Mucosa of descending colon (tissue), 3 donors: ENCODE measurements around the gene ADIPOQ. TPM values are rescaled to one million over a fixed set of nuclear protein-coding genes. Genes with fewer than 3 reads are reported as not detected.
"Not testable (repeated sequence)": the region's sequence is repeated elsewhere in the genome, so short reads cannot be mapped to it uniquely, and the experiment has no call there.

Experiments used
- ATAC-seq: fragments of 200-7000 bp; cut with Tn5 transposase; one replicate; pipeline ENCODE4 v1.9.1; 2020; ENCODE audit warnings: mild to moderate bottlenecking, moderate library complexity
- DNase-seq, 3 donors: peaks; one replicate each; pipeline ENCODE4 v3.0.0-alpha.2; 2020
- H3K36me3 ChIP-seq: fragments of 200-600 bp; one replicate; pipeline ENCODE4 v1.8.0; 2021; ENCODE audit warnings: low read depth, mild to moderate bottlenecking
- H3K4me1 ChIP-seq: fragments of 200-600 bp; one replicate; pipeline ENCODE4 v1.8.0; 2021; ENCODE audit warnings: low read depth, mild to moderate bottlenecking
- H3K4me3 ChIP-seq: fragments of 200-600 bp; one replicate; pipeline ENCODE4 v1.8.0; 2021; ENCODE audit warnings: mild to moderate bottlenecking
- H3K9me3 ChIP-seq: fragments of 200-600 bp; one replicate; pipeline ENCODE4 v1.8.0; 2021; ENCODE audit warnings: mild to moderate bottlenecking
- CTCF ChIP-seq: fragments of 200-600 bp; IDR thresholded peaks from one replicate; pipeline ENCODE4 v1.8.0; 2022; ENCODE audit warnings: antibody characterized with exemption, mild to moderate bottlenecking
- intact Hi-C, 2 donors: fragments of 100-400 bp; cut with DNase I in 1 of 2; cut with micrococcal nuclease in 1 of 2; formaldehyde crosslinking; loops; one replicate each; pipeline versions ENCODE4 v1.11.0 to v1.11.1; 2022; cut with DNase I, micrococcal nuclease
- total RNA-seq, 3 donors: library from RNA; stranded (reverse); fragmentation: NEBNext Ultra II Directional in 2 of 3; extraction: Animal tissue kit (Norgen Biotek cat#: 25700) in 2 of 3; gene quantifications; one replicate each; pipeline versions ENCODE4 v1.2.1 to v1.2.4, GENCODE V29; 2021 to 2023
- donor health status: DM: no; HTN: no; CAD: no; lungs with moderate emphysema.
- donor health status: DM: no; HTN: no; CAD: no.
- donor health status: DM: no; HTN: yes; CAD: no.

ADIPOQ gene
- total RNA-seq, 3 donors from 2014 or later: 0.12 to 4.7 (median 1.3) TPM

GRCh38 chr3:186879781-186880180, 37.3 kb downstream of the ADIPOQ start:
- DNase-seq (no peak), ATAC-seq (no peak)
- Histone ChIP-seq H3K36me3 (no peaks in the 10 kb centered on the region), H3K4me1 (no peaks in the 10 kb centered on the region), H3K4me3 (no peak overlapping the region), H3K9me3 (no peaks in the 10 kb centered on the region)
- intact Hi-C loops: no loop called here
- TF ChIP-seq CTCF: no peak

- Histone ChIP-seq H3K4me1 (no peaks in the 10 kb centered on the region), H3K36me3 (no peaks in the 10 kb centered on the region), H3K9me3 (no peaks in the 10 kb centered on the region), H3K4me3 (no peak overlapping the region)
- ATAC-seq: no peak
- intact Hi-C loops: no loop called here
- DNase-seq: no peak
- no peak for TF ChIP-seq CTCF
These were observed 37.9 kb downstream of the ADIPOQ start for GRCh38 chr3:186880406-186880805.

GRCh38 chr3:186882150-186882524, 39.6 kb downstream of the ADIPOQ start:
- intact Hi-C loops: no loop called here
- Histone ChIP-seq H3K9me3 (no peaks in the 10 kb centered on the region), H3K36me3 (no peaks in the 10 kb centered on the region), H3K4me1 (no peaks in the 10 kb centered on the region), H3K4me3 (no peak overlapping the region)
- ATAC-seq (no peak), DNase-seq (no peak)
- TF ChIP-seq CTCF: no peak

GRCh38 chr3:186882881-186883685, 40.6 kb downstream of the ADIPOQ start:
- H3K4me1 ChIP-seq: no peaks in the 10 kb centered on the region
- H3K36me3 ChIP-seq: no peaks in the 10 kb centered on the region
- DNase-seq (no peak), ATAC-seq (no peak)
- no peak for TF ChIP-seq CTCF
- no peak overlapping the region for H3K4me3 ChIP-seq
- intact Hi-C loops: no loop called here
- H3K9me3 ChIP-seq: no peaks in the 10 kb centered on the region

GRCh38 chr3:186883686-186884058, 41.2 kb downstream of the ADIPOQ start:
- H3K4me1 ChIP-seq: no peaks in the 10 kb centered on the region
- no peaks in the 10 kb centered on the region for H3K36me3 ChIP-seq
- TF ChIP-seq CTCF: no peak
- H3K4me3 ChIP-seq: no peak overlapping the region
- ATAC-seq: no peak
- DNase-seq: no peak
- H3K9me3 ChIP-seq: no peaks in the 10 kb centered on the region
- intact Hi-C loops: no loop called here

GRCh38 chr3:186884868-186885267, 42.4 kb downstream of the ADIPOQ start:
- intact Hi-C loops, H3K4me3 ChIP-seq, ATAC-seq, H3K36me3 ChIP-seq, DNase-seq, H3K4me1 ChIP-seq, H3K9me3 ChIP-seq: not testable (repeated sequence)
